H1 (cell line): ENCODE measurements around the gene APH1B. TPM values are rescaled to one million over a fixed set of nuclear protein-coding genes. Genes with fewer than 3 reads are reported as not detected.

ENCODE experiments used
- CHD7 ChIP-seq: fragments of 300-600 bp; sonication (generic); IDR thresholded peaks from 2 replicates; pipeline ENCODE4 v1.7.1; 2012; ENCODE audit warnings: low read length, moderate library complexity, mild to moderate bottlenecking, inconsistent platforms; ENCODE audit not compliant: insufficient replicate concordance
- SIN3A ChIP-seq, 2 experiments: IDR thresholded peaks in 1 of 2; conservative IDR thresholded peaks in 1 of 2; 2 replicates each; pipeline ENCODE4 v1.6.1; 2011 to 2012; ENCODE audit warnings: low read length in 2 of 2, improper control_type of control experiment in 1 of 2, low read depth in 1 of 2, mild to moderate bottlenecking in 1 of 2
- SRF ChIP-seq: IDR thresholded peaks from 2 replicates; pipeline ENCODE4 v1.6.1; 2011; ENCODE audit warnings: mild to moderate bottlenecking, low read depth, low read length, moderate library complexity
- polyA plus RNA-seq, 7 experiments: library from polyadenylated mRNA; depleted of rRNA in 3 of 7; stranded (reverse) in 5 of 7; unstranded in 2 of 7; fragments of >200 nt in 5 of 7; fragments of 200-250 nt in 2 of 7; gene quantifications; 1 replicate in 5 of 7; 2 replicates in 1 of 7; 4 replicates in 1 of 7; pipeline versions ENCODE4 v1.2.1 to v1.2.3, GENCODE V29; 2011 to 2013; ENCODE audit warnings: missing spikeins in 2 of 7, mixed read lengths in 2 of 7
- total RNA-seq: library from RNA; stranded (reverse); fragmentation: NEBNext Ultra II Directional; extraction: Animal tissue kit (Norgen Biotek cat#: 25700); gene quantifications from 2 replicates; pipeline ENCODE4 v1.2.1, GENCODE V29; 2021

Gene APH1B
- total and polyA plus RNA-seq, 2 of the 8 experiments (the other 6 are each of a cell fraction or from before 2014, with no cell fraction given), result 11.5 to 22.9 TPM

- no peak for TF ChIP-seq CHD7
- TF ChIP-seq SRF, result no peak
- TF ChIP-seq SIN3A (conservative IDR thresholded peaks at IDR 0.05 in 1 of 2, IDR thresholded peaks at IDR 0.05 in 1 of 2; ENCODE audit: low read depth in 1 of 2, low read length in 2 of 2), result no peak
These were observed 43.6 kb upstream of the APH1B start (continued) for GRCh38 chr15:63233667-63234423.
